H9 (cell line): ENCODE results near the gene SLC9A1. TPM values are rescaled to one million over a fixed set of nuclear protein-coding genes. Genes with fewer than 3 reads are reported as not detected.

Experiments used
- DNase-seq: peaks from one replicate; pipeline ENCODE4 v3.0.0-alpha.2; 2017
- H2AFZ ChIP-seq: one replicate; pipeline ENCODE4 v1.6.1; 2013; ENCODE audit warnings: mild to moderate bottlenecking, low read length, control low read depth, moderate library complexity
- H2AK5ac ChIP-seq: 2 replicates; pipeline ENCODE4 v1.6.1; 2013; ENCODE audit warnings: low read length, control low read depth, mixed read lengths; ENCODE audit not compliant: insufficient read length
- H2BK120ac ChIP-seq: one replicate; pipeline ENCODE4 v1.6.1; 2013; ENCODE audit warnings: low read depth, mild to moderate bottlenecking, low read length, control low read depth, inconsistent platforms; ENCODE audit not compliant: poor library complexity, severe bottlenecking
- H2BK12ac ChIP-seq: 2 replicates; pipeline ENCODE4 v1.6.1; 2013; ENCODE audit warnings: low read length, control low read depth, mixed read lengths, low read depth; ENCODE audit not compliant: insufficient read length
- H2BK15ac ChIP-seq: 2 replicates; pipeline ENCODE4 v1.6.1; 2013; ENCODE audit warnings: low read depth, low read length, control low read depth
- H2BK20ac ChIP-seq: one replicate; pipeline ENCODE4 v1.6.1; 2013; ENCODE audit warnings: low read depth, mild to moderate bottlenecking, low read length, control low read depth, inconsistent platforms; ENCODE audit not compliant: poor library complexity, severe bottlenecking
- H2BK5ac ChIP-seq: 2 replicates; pipeline ENCODE4 v1.6.1; 2013; ENCODE audit warnings: low read length, control low read depth, mixed read lengths; ENCODE audit not compliant: insufficient read length
- H3K14ac ChIP-seq: 2 replicates; pipeline ENCODE4 v1.6.1; 2013; ENCODE audit warnings: low read length, control low read depth; ENCODE audit not compliant: insufficient read depth
- H3K18ac ChIP-seq: 2 replicates; pipeline ENCODE4 v1.6.1; 2013; ENCODE audit warnings: low read depth, mild to moderate bottlenecking, mixed read lengths, low read length, control low read depth; ENCODE audit not compliant: insufficient read length
- H3K23ac ChIP-seq: 2 replicates; pipeline ENCODE4 v1.6.1; 2013; ENCODE audit warnings: low read length, control low read depth, mixed read lengths, low read depth; ENCODE audit not compliant: insufficient read length
- H3K23me2 ChIP-seq: 2 replicates; pipeline ENCODE4 v1.6.1; 2013; ENCODE audit warnings: low read depth, mild to moderate bottlenecking, mixed read lengths, low read length, control low read depth; ENCODE audit not compliant: insufficient read length, poor library complexity, severe bottlenecking
- H3K27ac ChIP-seq: 2 replicates; pipeline ENCODE4 v1.5.1; 2013; ENCODE audit warnings: low read length, control low read depth, mixed read lengths, low read depth; ENCODE audit not compliant: insufficient read length
- H3K27me3 ChIP-seq: 2 replicates; pipeline ENCODE4 v1.6.1; 2013; ENCODE audit warnings: low read length, control low read depth, inconsistent platforms; ENCODE audit not compliant: insufficient read depth
- H3K4ac ChIP-seq: 2 replicates; pipeline ENCODE4 v1.6.1; 2013; ENCODE audit warnings: low read depth, mild to moderate bottlenecking, control low read depth, inconsistent platforms, low read length, moderate library complexity
- H3K4me1 ChIP-seq: 2 replicates; pipeline ENCODE4 v1.6.1; 2013; ENCODE audit warnings: low read length, control low read depth, inconsistent platforms; ENCODE audit not compliant: insufficient read depth
- H3K4me2 ChIP-seq: 2 replicates; pipeline ENCODE4 v1.6.1; 2013; ENCODE audit warnings: low read length, control low read depth, mixed read lengths; ENCODE audit not compliant: insufficient read length, insufficient read depth
- H3K56ac ChIP-seq: 2 replicates; pipeline ENCODE4 v1.6.1; 2013; ENCODE audit warnings: low read depth, mild to moderate bottlenecking, mixed read lengths, low read length, control low read depth; ENCODE audit not compliant: insufficient read length
- H3K79me1 ChIP-seq: 2 replicates; pipeline ENCODE4 v1.6.1; 2013; ENCODE audit warnings: low read depth, mild to moderate bottlenecking, moderate library complexity, low read length, control low read depth, inconsistent platforms; ENCODE audit not compliant: insufficient read depth, poor library complexity, severe bottlenecking
- H3K79me2 ChIP-seq: 2 replicates; pipeline ENCODE4 v1.6.1; 2013; ENCODE audit warnings: low read length, control low read depth, inconsistent platforms; ENCODE audit not compliant: insufficient read depth
- H3K9ac ChIP-seq: 2 replicates; pipeline ENCODE4 v1.6.1; 2013; ENCODE audit warnings: low read length, control low read depth, mixed read lengths; ENCODE audit not compliant: insufficient read length; ENCODE audit errors: extremely low read depth
- H3K9me3 ChIP-seq: one replicate; pipeline ENCODE4 v1.6.1; 2013; ENCODE audit warnings: low read depth, low read length, inconsistent platforms; ENCODE audit not compliant: control insufficient read depth
- H3T11ph ChIP-seq: one replicate; pipeline ENCODE4 v1.6.1; 2013; ENCODE audit warnings: mild to moderate bottlenecking, low read length, control low read depth, inconsistent platforms
- H4K20me1 ChIP-seq: one replicate; pipeline ENCODE4 v1.6.1; 2013; ENCODE audit not compliant: control insufficient read depth, insufficient read length, insufficient read depth
- H4K5ac ChIP-seq: 2 replicates; pipeline ENCODE4 v1.6.1; 2013; ENCODE audit warnings: low read depth, mild to moderate bottlenecking, mixed read lengths, low read length, control low read depth; ENCODE audit not compliant: insufficient read length
- H4K8ac ChIP-seq: replicated peaks from 2 replicates; pipeline ENCODE4 v1.6.1; 2013; ENCODE audit warnings: low read length, control low read depth, mixed read lengths, low read depth; ENCODE audit not compliant: insufficient read length
- H4K91ac ChIP-seq: 2 replicates; pipeline ENCODE4 v1.6.1; 2013; ENCODE audit warnings: low read depth, mild to moderate bottlenecking, moderate library complexity, mixed read lengths, low read length, control low read depth; ENCODE audit not compliant: insufficient read length
- H3K27ac Mint-ChIP-seq, 3 experiments: 2 replicates in 2 of 3; 3 replicates in 1 of 3; pipeline ENCODE4 v1.8.0; 2020 to 2021; ENCODE audit warnings: mixed read lengths in 3 of 3, mild to moderate bottlenecking in 1 of 3, moderate library complexity in 1 of 3
- H3K27me3 Mint-ChIP-seq: 2 replicates; pipeline ENCODE4 v1.8.0; 2021; ENCODE audit warnings: low read depth, mild to moderate bottlenecking, moderate library complexity, mixed read lengths
- H3K36me3 Mint-ChIP-seq, 3 experiments: 2 replicates in 2 of 3; 3 replicates in 1 of 3; pipeline ENCODE4 v1.8.0; 2020 to 2021; ENCODE audit warnings: low read depth in 3 of 3, mixed read lengths in 3 of 3; ENCODE audit not compliant: insufficient read depth in 1 of 3
- H3K4me1 Mint-ChIP-seq, 2 experiments: 2 replicates each; pipeline ENCODE4 v1.8.0; 2020; ENCODE audit warnings: mixed read lengths in 2 of 2
- H3K4me3 Mint-ChIP-seq, 2 experiments: 2 replicates in 1 of 2; 3 replicates in 1 of 2; pipeline ENCODE4 v1.8.0; 2020 to 2021; ENCODE audit warnings: mild to moderate bottlenecking in 2 of 2, mixed read lengths in 2 of 2, moderate library complexity in 1 of 2
- H3K9me3 Mint-ChIP-seq, 2 experiments: 2 replicates in 1 of 2; 3 replicates in 1 of 2; pipeline ENCODE4 v1.8.0; 2020; ENCODE audit warnings: mild to moderate bottlenecking in 2 of 2, mixed read lengths in 2 of 2, moderate library complexity in 1 of 2
- CTCF ChIP-seq: fragments of 200-600 bp; sonication (generic); conservative IDR thresholded peaks from 3 replicates; pipeline ENCODE4 v1.8.0; 2021; ENCODE audit warnings: antibody characterized with exemption, mild to moderate bottlenecking
- whole genome bisulfite sequencing: extraction: QIAGEN DNeasy Blood & Tissue Kit; methylation state at CpG from one replicate; pipeline ENCODE4 v1.1.7; 2013; ENCODE audit warnings: missing lambda C conversion rate, low lambda C conversion rate, mixed read lengths; ENCODE audit not compliant: insufficient read length; ENCODE audit errors: extremely low coverage; 5-methylcytosine and 5-hydroxymethylcytosine counted together
- total RNA-seq: library from RNA; stranded (reverse); gene quantifications from 2 replicates; pipeline ENCODE4 v1.2.1, GENCODE V29; 2021

SLC9A1 gene
- total RNA-seq, 1 experiment from 2014 or later: 20.8 TPM

GRCh38 chr1:27133158-27133557 is 21.8 kb downstream of the SLC9A1 start:
- Histone ChIP-seq H3K23ac (no peak overlapping the region), H2BK15ac (no peak overlapping the region)
- H3K36me3 Mint-ChIP-seq: peaks cover 0 to 6% (median 0%) of the 10 kb centered on the region in 3 experiments; a peak in 3 of 7 replicates

More at GRCh38 chr1:27133158-27133557, 21.8 kb downstream of the SLC9A1 start:
- no peaks in the 10 kb centered on the region for H3K27me3 ChIP-seq
- no peak overlapping the region for H3K9ac ChIP-seq
- no peaks in the 10 kb centered on the region for H3K9me3 ChIP-seq
- H3K4me1 ChIP-seq: peaks cover 7% of the 10 kb centered on the region
- H3T11ph ChIP-seq: no peak overlapping the region
- H3K4me2 ChIP-seq: no peak overlapping the region
- H3K79me2 ChIP-seq: no peaks in the 10 kb centered on the region
- H3K14ac ChIP-seq: no peak overlapping the region; the same call in 1 of the 2 replicates
- H2AFZ ChIP-seq: no peak overlapping the region
- no peak overlapping the region for H2BK20ac ChIP-seq
- no peaks in the 10 kb centered on the region for H3K23me2 ChIP-seq
- no peak overlapping the region for H2AK5ac ChIP-seq
- no CpG with 5 or more reads among the region's 5 CpGs for WGBS
- H3K56ac ChIP-seq: no peak overlapping the region
- H3K79me1 ChIP-seq: no peaks in the 10 kb centered on the region
- H3K18ac ChIP-seq: no peak overlapping the region
- DNase-seq: no peak
- Mint-ChIP-seq H3K4me1 (peaks cover 19 to 25% of the 10 kb centered on the region in 2 experiments), H3K9me3 (no peaks in the 10 kb centered on the region), H3K4me3 (no peak overlapping the region; a peak in 1 of 5 replicates), H3K27ac (no peak overlapping the region), H3K27me3 (no peaks in the 10 kb centered on the region)
- H4K5ac ChIP-seq: no peak overlapping the region
- H2BK5ac ChIP-seq: no peak overlapping the region
- no peak overlapping the region for H3K4ac ChIP-seq
- TF ChIP-seq CTCF: no peak
- H2BK12ac ChIP-seq: no peak overlapping the region
- no peaks in the 10 kb centered on the region for H4K20me1 ChIP-seq
- no peak overlapping the region for H3K27ac ChIP-seq
- H4K8ac ChIP-seq: no peak overlapping the region
- no peak overlapping the region for H4K91ac ChIP-seq
- H2BK120ac ChIP-seq: no peak overlapping the region
